Measurements from ENCODE around the gene INPP5D. TPM values are rescaled to one million over a fixed set of nuclear protein-coding genes. Genes with fewer than 3 reads are reported as not detected.

INPP5D gene
- total RNA-seq, 1 donor, result under 0.01 TPM

GRCh38 chr2:233115741-233116140 is 55.6 kb downstream of the INPP5D start:
- Histone ChIP-seq H2AFZ (ENCODE audit: low read length) (no peak overlapping the region), H3K79me2 (ENCODE audit: insufficient read depth, low read length) (no peaks in the 10 kb centered on the region), H3K4me3 (ENCODE audit: insufficient read depth, low read length) (no peak overlapping the region), H3K4me1 (ENCODE audit: insufficient read depth, low read length) (no peaks in the 10 kb centered on the region), H3K27ac (ENCODE audit: low read depth, low read length) (no peak overlapping the region), H3K4me2 (ENCODE audit: insufficient read depth, low read length) (no peak overlapping the region), H3K27me3 (ENCODE audit: insufficient read depth, low read length) (peaks cover 7% of the 10 kb centered on the region), H3K9me3 (ENCODE audit: low read depth, low read length) (no peaks in the 10 kb centered on the region), H4K20me1 (ENCODE audit: insufficient read depth, low read length) (no peaks in the 10 kb centered on the region), H3K36me3 (ENCODE audit: insufficient read depth, low read length) (no peaks in the 10 kb centered on the region)
- DNase-seq (ENCODE audit: insufficient read length, low spot score, missing footprints), result no peak
- TF ChIP-seq, protein P1, sequence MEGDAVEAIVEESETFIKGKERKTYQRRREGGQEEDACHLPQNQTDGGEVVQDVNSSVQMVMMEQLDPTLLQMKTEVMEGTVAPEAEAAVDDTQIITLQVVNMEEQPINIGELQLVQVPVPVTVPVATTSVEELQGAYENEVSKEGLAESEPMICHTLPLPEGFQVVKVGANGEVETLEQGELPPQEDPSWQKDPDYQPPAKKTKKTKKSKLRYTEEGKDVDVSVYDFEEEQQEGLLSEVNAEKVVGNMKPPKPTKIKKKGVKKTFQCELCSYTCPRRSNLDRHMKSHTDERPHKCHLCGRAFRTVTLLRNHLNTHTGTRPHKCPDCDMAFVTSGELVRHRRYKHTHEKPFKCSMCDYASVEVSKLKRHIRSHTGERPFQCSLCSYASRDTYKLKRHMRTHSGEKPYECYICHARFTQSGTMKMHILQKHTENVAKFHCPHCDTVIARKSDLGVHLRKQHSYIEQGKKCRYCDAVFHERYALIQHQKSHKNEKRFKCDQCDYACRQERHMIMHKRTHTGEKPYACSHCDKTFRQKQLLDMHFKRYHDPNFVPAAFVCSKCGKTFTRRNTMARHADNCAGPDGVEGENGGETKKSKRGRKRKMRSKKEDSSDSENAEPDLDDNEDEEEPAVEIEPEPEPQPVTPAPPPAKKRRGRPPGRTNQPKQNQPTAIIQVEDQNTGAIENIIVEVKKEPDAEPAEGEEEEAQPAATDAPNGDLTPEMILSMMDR (IDR thresholded peaks at IDR 0.05; ENCODE audit: extremely low read depth, low read depth, low read length), result no peak

DNA sequence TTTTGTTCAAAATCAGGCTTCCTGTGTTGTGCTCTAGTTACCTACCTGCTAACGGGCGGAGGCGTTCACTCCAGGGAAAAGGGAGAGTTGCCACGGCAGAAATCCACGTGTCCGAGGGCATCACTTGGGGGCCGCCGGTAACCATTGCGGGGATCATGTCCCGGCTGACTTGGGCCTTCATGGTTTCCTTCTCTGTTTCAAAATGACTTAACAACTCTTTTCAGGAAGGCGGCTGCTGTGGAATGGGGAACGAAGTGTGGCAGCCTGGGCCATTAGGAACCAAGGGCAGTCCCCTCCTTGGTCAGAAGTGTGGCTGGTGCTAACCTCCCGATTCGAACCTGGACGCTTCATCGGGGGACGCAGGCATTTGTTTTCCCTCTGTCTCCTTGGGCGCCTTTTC is 56.8 kb downstream of the INPP5D start:
- Histone ChIP-seq H3K36me3 (ENCODE audit: insufficient read depth, low read length) (no peaks in the 10 kb centered on the region), H3K79me2 (ENCODE audit: insufficient read depth, low read length) (no peaks in the 10 kb centered on the region), H3K4me2 (ENCODE audit: insufficient read depth, low read length) (no peak overlapping the region)

DNA sequence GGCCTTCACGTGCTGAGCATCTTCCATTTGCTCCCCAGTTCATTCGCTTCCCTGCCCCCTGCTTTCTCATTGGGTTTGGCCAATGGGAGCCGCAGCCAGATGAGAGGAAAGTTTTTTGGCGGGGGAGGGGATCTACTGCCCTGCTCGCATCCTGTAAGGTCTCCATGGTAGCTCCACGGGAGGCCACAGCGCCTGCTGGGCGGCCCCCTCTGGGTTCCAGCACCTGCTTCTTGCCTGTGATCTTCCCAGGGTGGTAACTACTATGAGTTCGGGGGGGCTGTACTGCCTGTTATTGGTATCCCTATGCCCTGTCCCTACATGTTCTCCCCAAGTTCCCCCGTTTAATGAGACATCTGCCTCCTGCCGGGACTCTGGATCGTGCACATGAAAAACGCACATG is 57.2 kb downstream of the INPP5D start:
- TF ChIP-seq, protein P1 (IDR thresholded peaks at IDR 0.05; ENCODE audit: extremely low read depth, low read depth, low read length), result no peak
- H3K4me3 ChIP-seq (ENCODE audit: insufficient read depth, low read length), result no peak overlapping the region
- H3K4me2 ChIP-seq (ENCODE audit: insufficient read depth, low read length), result no peak overlapping the region
- DNase-seq (ENCODE audit: insufficient read length, low spot score, missing footprints), result no peak
- H3K9me3 ChIP-seq (ENCODE audit: low read depth, low read length), result no peaks in the 10 kb centered on the region
- no peak overlapping the region for H3K27ac ChIP-seq (ENCODE audit: low read depth, low read length)
- H3K36me3 ChIP-seq (ENCODE audit: insufficient read depth, low read length), result no peaks in the 10 kb centered on the region
- no peak overlapping the region for H2AFZ ChIP-seq (ENCODE audit: low read length)
- H4K20me1 ChIP-seq (ENCODE audit: insufficient read depth, low read length), result no peaks in the 10 kb centered on the region
- no peaks in the 10 kb centered on the region for H3K79me2 ChIP-seq (ENCODE audit: insufficient read depth, low read length)
- peaks cover 7% of the 10 kb centered on the region for H3K27me3 ChIP-seq (ENCODE audit: insufficient read depth, low read length)
- no peaks in the 10 kb centered on the region for H3K4me1 ChIP-seq (ENCODE audit: insufficient read depth, low read length)

More for the DNA sequence above, 56.8 kb downstream of the INPP5D start:
- H3K9me3 ChIP-seq (ENCODE audit: low read depth, low read length), result no peaks in the 10 kb centered on the region
- H2AFZ ChIP-seq (ENCODE audit: low read length), result no peak overlapping the region
- no peak overlapping the region for H3K4me3 ChIP-seq (ENCODE audit: insufficient read depth, low read length)
- H4K20me1 ChIP-seq (ENCODE audit: insufficient read depth, low read length), result no peaks in the 10 kb centered on the region
- peaks cover 7% of the 10 kb centered on the region for H3K27me3 ChIP-seq (ENCODE audit: insufficient read depth, low read length)
- H3K27ac ChIP-seq (ENCODE audit: low read depth, low read length), result no peak overlapping the region
- no peak for DNase-seq (ENCODE audit: insufficient read length, low spot score, missing footprints)
- TF ChIP-seq, protein P1 (IDR thresholded peaks at IDR 0.05; ENCODE audit: extremely low read depth, low read depth, low read length), result no peak
- no peaks in the 10 kb centered on the region for H3K4me1 ChIP-seq (ENCODE audit: insufficient read depth, low read length)

GRCh38 chr2:233117811-233118647 is 57.9 kb downstream of the INPP5D start:
- TF ChIP-seq, protein P1 (IDR thresholded peaks at IDR 0.05; ENCODE audit: extremely low read depth, low read depth, low read length), result no peak
- Histone ChIP-seq H3K36me3 (ENCODE audit: insufficient read depth, low read length) (no peaks in the 10 kb centered on the region), H3K4me3 (ENCODE audit: insufficient read depth, low read length) (no peak overlapping the region), H3K27me3 (ENCODE audit: insufficient read depth, low read length) (peaks cover 7% of the 10 kb centered on the region), H4K20me1 (ENCODE audit: insufficient read depth, low read length) (no peaks in the 10 kb centered on the region), H3K27ac (ENCODE audit: low read depth, low read length) (no peak overlapping the region), H3K9me3 (ENCODE audit: low read depth, low read length) (no peaks in the 10 kb centered on the region), H2AFZ (ENCODE audit: low read length) (no peak overlapping the region), H3K4me2 (ENCODE audit: insufficient read depth, low read length) (no peak overlapping the region), H3K4me1 (ENCODE audit: insufficient read depth, low read length) (no peaks in the 10 kb centered on the region), H3K79me2 (ENCODE audit: insufficient read depth, low read length) (no peaks in the 10 kb centered on the region)
- DNase-seq (ENCODE audit: insufficient read length, low spot score, missing footprints), result no peak
